Smooth muscle cell (in vitro differentiated cells): ENCODE results near the gene TRABD2B. TPM values are rescaled to one million over a fixed set of nuclear protein-coding genes. Genes with fewer than 3 reads are reported as not detected.

Experiments used
- DNase-seq: peaks from one replicate; lab custom pipeline; 2025; ENCODE audit not compliant: unreplicated experiment; lab: John Stamatoyannopoulos, UW
- H2AFZ ChIP-seq: fragments of 200-600 bp; sonication (generic); 2 replicates; pipeline ENCODE4 v1.6.0; 2016; ENCODE audit warnings: antibody characterized with exemption, low read depth, mild to moderate bottlenecking
- H3F3A ChIP-seq: fragments of 200-600 bp; sonication (generic); 2 replicates; pipeline ENCODE4 v1.6.0; 2017; ENCODE audit warnings: antibody characterized with exemption, low read depth
- H3K27ac ChIP-seq: fragments of 200-600 bp; sonication (generic); 2 replicates; pipeline ENCODE4 v1.5.1; 2016; ENCODE audit warnings: low read depth, mild to moderate bottlenecking
- H3K27me3 ChIP-seq: fragments of 200-600 bp; sonication (generic); 2 replicates; pipeline ENCODE4 v1.6.1; 2016; ENCODE audit warnings: low read depth, mild to moderate bottlenecking
- H3K36me3 ChIP-seq: fragments of 200-600 bp; sonication (generic); 2 replicates; pipeline ENCODE4 v1.5.1; 2016; ENCODE audit warnings: low read depth
- H3K4me1 ChIP-seq: fragments of 200-600 bp; sonication (generic); 2 replicates; pipeline ENCODE4 v1.5.1; 2016; ENCODE audit warnings: low read depth
- H3K4me2 ChIP-seq: fragments of 200-600 bp; sonication (generic); 2 replicates; pipeline ENCODE4 v1.6.0; 2016; ENCODE audit warnings: mild to moderate bottlenecking
- H3K4me3 ChIP-seq: fragments of 200-600 bp; sonication (generic); 2 replicates; pipeline ENCODE4 v1.5.1; 2016; ENCODE audit warnings: mild to moderate bottlenecking
- H3K79me2 ChIP-seq: fragments of 200-600 bp; sonication (generic); 2 replicates; pipeline ENCODE4 v1.6.0; 2016; ENCODE audit warnings: low read depth, mild to moderate bottlenecking
- H3K9ac ChIP-seq: fragments of 200-600 bp; sonication (generic); 2 replicates; pipeline ENCODE4 v1.6.0; 2016; ENCODE audit warnings: low read depth
- H3K9me3 ChIP-seq: fragments of 200-600 bp; sonication (generic); replicated peaks from 2 replicates; pipeline ENCODE4 v1.5.1; 2016; ENCODE audit warnings: low read depth
- H4K20me1 ChIP-seq: fragments of 200-600 bp; sonication (generic); 2 replicates; pipeline ENCODE4 v1.6.0; 2016; ENCODE audit warnings: low read depth
- WGBS: methylation state at CpG from one replicate; pipeline ENCODE4 v1.1.7; 2016; ENCODE audit warnings: low lambda C conversion rate; 5-methylcytosine and 5-hydroxymethylcytosine counted together
- polyA plus RNA-seq: library from polyadenylated mRNA; unstranded; fragments of >200 nt; fragmentation: Nextera tagmentation; extraction: Ambion mirVana; gene quantifications from 2 replicates; pipeline ENCODE4 v1.2.1, GENCODE V29; 2016
- total RNA-seq: library from RNA; depleted of rRNA; stranded (reverse); fragments of >200 nt; gene quantifications from 2 replicates; pipeline ENCODE4 v1.2.3, GENCODE V29; 2014
- TF ChIP-seq, protein P1 (sequence below): fragments of 200-600 bp; sonication (generic); IDR thresholded peaks from 2 replicates; pipeline ENCODE4 v1.5.1; 2017; ENCODE audit warnings: borderline replicate concordance, mild to moderate bottlenecking, antibody characterized with exemption; ENCODE audit not compliant: insufficient read depth, poor library complexity, severe bottlenecking

The TRABD2B gene
- total and polyA plus RNA-seq, 2 experiments from 2014 or later: 0.94 to 4.9 TPM

DNA sequence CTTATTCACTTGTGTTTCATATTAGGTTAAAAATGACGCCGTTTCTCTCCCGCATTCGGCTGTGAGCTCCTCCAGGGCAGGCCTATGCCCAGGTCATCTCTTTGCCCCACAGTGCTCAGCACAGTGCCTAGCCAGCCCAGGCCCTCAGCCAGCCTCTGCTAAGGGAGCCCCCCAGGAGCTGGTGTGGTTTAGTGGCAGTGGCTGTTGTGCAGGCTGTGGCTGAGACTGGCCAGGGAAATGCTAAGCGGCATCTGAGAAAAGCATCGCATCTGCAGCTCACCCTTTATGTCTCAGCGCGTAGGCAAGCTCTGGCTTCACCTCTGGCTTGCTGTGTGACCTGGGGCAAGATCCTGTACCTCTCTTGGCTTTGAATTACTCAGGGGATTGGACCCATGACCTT is 275.1 kb downstream of the TRABD2B start:
- no peak overlapping the region for H2AFZ ChIP-seq
- H3K4me2 ChIP-seq: no peak overlapping the region
- no peak overlapping the region for H3K4me3 ChIP-seq
- 91% methylated on average over 8 of the region's 8 CpGs for WGBS
- TF ChIP-seq, protein P1, sequence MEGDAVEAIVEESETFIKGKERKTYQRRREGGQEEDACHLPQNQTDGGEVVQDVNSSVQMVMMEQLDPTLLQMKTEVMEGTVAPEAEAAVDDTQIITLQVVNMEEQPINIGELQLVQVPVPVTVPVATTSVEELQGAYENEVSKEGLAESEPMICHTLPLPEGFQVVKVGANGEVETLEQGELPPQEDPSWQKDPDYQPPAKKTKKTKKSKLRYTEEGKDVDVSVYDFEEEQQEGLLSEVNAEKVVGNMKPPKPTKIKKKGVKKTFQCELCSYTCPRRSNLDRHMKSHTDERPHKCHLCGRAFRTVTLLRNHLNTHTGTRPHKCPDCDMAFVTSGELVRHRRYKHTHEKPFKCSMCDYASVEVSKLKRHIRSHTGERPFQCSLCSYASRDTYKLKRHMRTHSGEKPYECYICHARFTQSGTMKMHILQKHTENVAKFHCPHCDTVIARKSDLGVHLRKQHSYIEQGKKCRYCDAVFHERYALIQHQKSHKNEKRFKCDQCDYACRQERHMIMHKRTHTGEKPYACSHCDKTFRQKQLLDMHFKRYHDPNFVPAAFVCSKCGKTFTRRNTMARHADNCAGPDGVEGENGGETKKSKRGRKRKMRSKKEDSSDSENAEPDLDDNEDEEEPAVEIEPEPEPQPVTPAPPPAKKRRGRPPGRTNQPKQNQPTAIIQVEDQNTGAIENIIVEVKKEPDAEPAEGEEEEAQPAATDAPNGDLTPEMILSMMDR: no peak
- no peaks in the 10 kb centered on the region for H3K9me3 ChIP-seq
- H3K79me2 ChIP-seq: no peaks in the 10 kb centered on the region
- H3K27me3 ChIP-seq: peaks cover 91% of the 10 kb centered on the region
- H3F3A ChIP-seq: no peaks in the 10 kb centered on the region
- H4K20me1 ChIP-seq: no peaks in the 10 kb centered on the region
- no peak overlapping the region for H3K27ac ChIP-seq
- H3K9ac ChIP-seq: no peak overlapping the region
- H3K36me3 ChIP-seq: no peaks in the 10 kb centered on the region
- H3K4me1 ChIP-seq: no peaks in the 10 kb centered on the region
- DNase-seq: no peak

DNA sequence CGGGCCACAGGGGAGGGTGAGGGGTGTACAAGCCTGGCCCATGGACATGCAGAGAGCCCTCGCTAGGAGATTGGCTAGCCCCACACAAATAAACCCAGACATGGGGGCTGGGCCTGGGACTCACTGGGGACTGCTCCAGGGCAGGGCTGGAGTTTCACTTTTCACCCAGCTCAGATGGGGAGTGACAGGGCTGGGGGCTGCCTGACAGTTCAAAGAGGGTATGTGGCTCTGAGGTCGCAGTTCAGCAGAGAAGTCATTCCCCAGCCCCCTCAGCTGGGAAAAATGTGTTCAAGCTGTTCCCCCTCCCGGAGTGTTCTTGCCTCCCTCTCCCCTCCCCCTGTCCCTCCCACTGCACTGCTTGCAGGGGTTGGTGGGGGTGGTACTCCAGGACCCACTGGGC is 277.1 kb downstream of the TRABD2B start:
- DNase-seq: no peak
- TF ChIP-seq, protein P1: no peak
- Histone ChIP-seq H3K27ac (no peak overlapping the region), H2AFZ (no peak overlapping the region), H3K4me1 (no peaks in the 10 kb centered on the region), H3K9ac (no peak overlapping the region), H3K4me3 (no peak overlapping the region), H3K4me2 (no peak overlapping the region), H3K27me3 (peaks cover 100% of the 10 kb centered on the region), H3K79me2 (no peaks in the 10 kb centered on the region), H3K36me3 (no peaks in the 10 kb centered on the region), H3F3A (no peaks in the 10 kb centered on the region), H3K9me3 (no peaks in the 10 kb centered on the region), H4K20me1 (no peaks in the 10 kb centered on the region)
- 76% methylated on average over 2 of the region's 4 CpGs for WGBS

DNA sequence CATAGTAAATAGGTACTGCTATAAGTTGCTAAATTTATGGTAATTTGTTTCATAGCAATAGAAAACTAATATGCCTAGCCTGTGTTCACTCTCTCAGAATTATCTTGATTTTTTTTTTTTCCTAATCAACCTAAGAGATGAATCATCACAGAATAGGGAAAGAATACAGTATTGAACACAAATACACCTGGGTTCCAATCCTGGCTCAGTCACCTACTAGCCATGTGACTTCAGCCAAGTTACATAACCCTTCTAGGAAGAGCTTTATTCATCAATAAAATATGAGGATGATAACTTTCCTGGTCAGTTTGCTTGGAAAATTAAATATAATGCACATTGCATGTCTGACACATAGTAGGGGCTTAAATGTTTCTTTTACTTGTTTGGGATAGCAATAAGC is 279.8 kb downstream of the TRABD2B start:
- no peaks in the 10 kb centered on the region for H4K20me1 ChIP-seq
- no peak overlapping the region for H3K9ac ChIP-seq
- no peaks in the 10 kb centered on the region for H3K4me1 ChIP-seq
- no peak overlapping the region for H3K4me3 ChIP-seq
- H3K9me3 ChIP-seq: no peaks in the 10 kb centered on the region
- H2AFZ ChIP-seq: no peak overlapping the region
- no peaks in the 10 kb centered on the region for H3K79me2 ChIP-seq
- H3K36me3 ChIP-seq: no peaks in the 10 kb centered on the region
- DNase-seq: no peak
- no peak overlapping the region for H3K4me2 ChIP-seq
- TF ChIP-seq, protein P1: no peak
- H3K27me3 ChIP-seq: peaks cover 100% of the 10 kb centered on the region
- no peak overlapping the region for H3K27ac ChIP-seq
- H3F3A ChIP-seq: no peaks in the 10 kb centered on the region

DNA sequence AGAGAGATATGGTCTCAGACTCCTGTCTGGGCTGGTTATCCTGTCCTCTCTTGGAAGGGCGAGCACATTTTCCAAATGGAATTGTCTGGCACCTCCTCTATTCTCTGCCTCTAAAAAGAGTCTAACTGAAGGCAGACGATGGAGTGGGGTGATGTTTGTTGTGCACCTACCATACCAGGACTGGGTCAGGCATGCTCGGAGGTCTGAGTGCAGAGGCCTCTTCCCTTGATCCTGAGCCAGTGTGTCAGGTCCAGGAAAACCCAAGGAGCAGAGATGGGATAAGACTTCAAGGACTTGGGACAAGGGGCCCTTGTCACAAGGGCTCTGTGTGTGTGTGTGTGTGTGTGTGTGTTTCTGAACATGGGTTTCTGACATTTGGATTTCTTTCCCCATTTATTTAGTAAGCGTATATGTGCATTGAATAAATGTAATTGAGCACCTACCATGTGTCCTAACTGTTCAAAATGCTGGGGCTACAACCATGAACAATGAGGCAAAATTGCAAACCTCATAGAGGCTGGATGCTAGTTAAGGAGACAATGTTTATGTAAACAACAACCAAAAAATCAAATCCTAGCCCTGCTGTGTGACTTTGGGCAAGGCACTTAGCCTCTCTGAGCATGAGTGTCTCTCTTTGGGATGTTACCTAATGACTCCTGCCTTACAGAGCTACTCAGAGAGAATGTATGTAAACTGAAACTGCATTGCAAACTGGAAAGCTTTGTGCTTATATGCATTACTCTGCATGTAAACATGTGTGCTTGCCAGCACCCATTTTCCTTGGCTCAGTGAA is 283.0 kb downstream of the TRABD2B start:
- TF ChIP-seq, protein P1: no peak
- WGBS: 89% methylated on average over 4 of the region's 4 CpGs
- no peak for DNase-seq
- Histone ChIP-seq H2AFZ (no peak overlapping the region), H3F3A (no peaks in the 10 kb centered on the region), H3K36me3 (no peaks in the 10 kb centered on the region), H3K27ac (no peak overlapping the region), H4K20me1 (no peaks in the 10 kb centered on the region), H3K27me3 (peaks cover 100% of the 10 kb centered on the region), H3K9ac (no peak overlapping the region), H3K9me3 (no peaks in the 10 kb centered on the region), H3K79me2 (no peaks in the 10 kb centered on the region), H3K4me2 (no peak overlapping the region), H3K4me3 (no peak overlapping the region), H3K4me1 (peaks cover 6% of the 10 kb centered on the region)
